K562 (cell line): ENCODE results near the gene SUPT7L. TPM values are rescaled to one million over a fixed set of nuclear protein-coding genes. Genes with fewer than 3 reads are reported as not detected.
A peak's percentile ranks its signal among the peaks of the same experiment; 100 is the strongest.

Experiments
- ADNP ChIP-seq: fragments of 200-800 bp; sonication (Bioruptor generic); IDR thresholded peaks from 2 replicates; pipeline ENCODE4 v1.6.1; 2016; ENCODE audit warnings: missing genetic modification characterization, missing compliant biosample characterization
- ATF1 ChIP-seq, 2 experiments: fragments of 450-650 bp in 1 of 2; IDR thresholded peaks; 2 replicates each; pipeline ENCODE4 v1.6.1; 2016; ENCODE audit warnings: missing compliant biosample characterization in 1 of 2, missing genetic modification characterization in 1 of 2
- BCL6 ChIP-seq: fragments of 250-450 bp; sonication (Bioruptor Pico); IDR thresholded peaks from 2 replicates; pipeline ENCODE4 v1.4.0; 2020
- C11orf30 ChIP-seq: fragments of 450-650 bp; IDR thresholded peaks from 2 replicates; pipeline ENCODE4 v1.6.1; 2016; ENCODE audit warnings: low read depth, mild to moderate bottlenecking
- FOSL1 ChIP-seq: fragments of 200-800 bp; sonication (Bioruptor generic); conservative IDR thresholded peaks from 2 replicates; pipeline ENCODE4 v1.6.1; 2016; ENCODE audit warnings: missing genetic modification characterization, missing compliant biosample characterization
- MAFF ChIP-seq: IDR thresholded peaks from 2 replicates; pipeline ENCODE4 v1.6.1; 2012; ENCODE audit warnings: low read length, improper control_type of control experiment
- MGA ChIP-seq: fragments of 450-650 bp; IDR thresholded peaks from 2 replicates; pipeline ENCODE4 v1.6.1; 2016; ENCODE audit warnings: mild to moderate bottlenecking, moderate library complexity
- NFE2 ChIP-seq: IDR thresholded peaks from 2 replicates; pipeline ENCODE4 v1.6.1; 2014; ENCODE audit warnings: antibody characterized with exemption, low read depth
- POU5F1 ChIP-seq: fragments of 150-350 bp; IDR thresholded peaks from 2 replicates; pipeline ENCODE4 v1.6.1; 2014; ENCODE audit warnings: borderline replicate concordance, low read length, low read depth, mild to moderate bottlenecking; ENCODE audit not compliant: partially characterized antibody
- RBM34 ChIP-seq: fragments of 200-400 bp; formaldehyde crosslinking; IDR thresholded peaks from 2 replicates; pipeline ENCODE4 v1.6.1; 2018; ENCODE audit warnings: low read length, borderline replicate concordance; ENCODE audit not compliant: insufficient read depth
- SAP30 ChIP-seq: fragments of 200-600 bp; sonication (generic); IDR thresholded peaks from 2 replicates; pipeline ENCODE4 v1.6.1; 2012; ENCODE audit warnings: borderline replicate concordance, low read depth, mild to moderate bottlenecking, moderate library complexity, low read length, control low read depth, inconsistent platforms; ENCODE audit not compliant: insufficient read depth, poor library complexity, severe bottlenecking
- SMARCE1 ChIP-seq: fragments of 450-650 bp; IDR thresholded peaks from 2 replicates; pipeline ENCODE4 v1.7.1; 2016; ENCODE audit warnings: mild to moderate bottlenecking
- TCF3 ChIP-seq: sonication (generic); formaldehyde crosslinking; IDR thresholded peaks from 2 replicates; pipeline ENCODE4 v1.4.0; 2020; ENCODE audit warnings: mild to moderate bottlenecking, missing genetic modification reagents
- TCF7L2 ChIP-seq: fragments of 150-350 bp; IDR thresholded peaks from 2 replicates; pipeline ENCODE4 v1.6.1; 2016; ENCODE audit warnings: low read depth, mild to moderate bottlenecking, low read length, moderate library complexity
- ZNF232 ChIP-seq: sonication (generic); formaldehyde crosslinking; IDR thresholded peaks from 2 replicates; pipeline ENCODE4 v1.8.0; 2022; ENCODE audit warnings: mild to moderate bottlenecking, missing genetic modification reagents
- ZNF282 ChIP-seq: sonication (generic); formaldehyde crosslinking; IDR thresholded peaks from 2 replicates; pipeline ENCODE4 v1.8.1; 2023; ENCODE audit warnings: missing genetic modification reagents
- ZNF717 ChIP-seq: fragments of 250-450 bp; sonication (Bioruptor Pico); IDR thresholded peaks from 2 replicates; pipeline ENCODE4 v1.5.0; 2021
- polyA plus RNA-seq, 8 experiments: library from polyadenylated mRNA; depleted of rRNA in 4 of 8; stranded (reverse) in 5 of 8; unstranded in 3 of 8; fragments of >200 nt; fragmentation: Nextera tagmentation in 2 of 8; fragmentation: Illumina TruSeq in 1 of 8; extraction: Ambion mirVana in 2 of 8; extraction: Trizol in 1 of 8; gene quantifications; 2 replicates each; pipeline versions ENCODE4 v1.2.1 to v1.2.3, GENCODE V29; 2011 to 2014; ENCODE audit warnings: inconsistent platforms in 1 of 8, missing spikeins in 1 of 8
- total RNA-seq, 7 experiments: library from RNA; depleted of rRNA in 6 of 7; stranded (reverse); fragments of >200 nt in 6 of 7; fragmentation: Illumina TruSeq in 2 of 7; extraction: Trizol in 2 of 7; gene quantifications; 2 replicates each; pipeline versions ENCODE4 v1.2.1 to v1.2.3, GENCODE V29; 2011 to 2021; ENCODE audit warnings: low replicate concordance in 1 of 7
- TF ChIP-seq, protein P1 (sequence below): fragments of 450-650 bp; formaldehyde crosslinking; IDR thresholded peaks from 2 replicates; pipeline ENCODE4 v1.4.0; 2020; ENCODE audit warnings: mild to moderate bottlenecking, moderate library complexity

Gene SUPT7L
- total and polyA plus RNA-seq, 9 of the 15 experiments (the other 6 are each of a cell fraction or from before 2014, with no cell fraction given), result 22.0 to 72.8 (median 40.2) TPM

DNA sequence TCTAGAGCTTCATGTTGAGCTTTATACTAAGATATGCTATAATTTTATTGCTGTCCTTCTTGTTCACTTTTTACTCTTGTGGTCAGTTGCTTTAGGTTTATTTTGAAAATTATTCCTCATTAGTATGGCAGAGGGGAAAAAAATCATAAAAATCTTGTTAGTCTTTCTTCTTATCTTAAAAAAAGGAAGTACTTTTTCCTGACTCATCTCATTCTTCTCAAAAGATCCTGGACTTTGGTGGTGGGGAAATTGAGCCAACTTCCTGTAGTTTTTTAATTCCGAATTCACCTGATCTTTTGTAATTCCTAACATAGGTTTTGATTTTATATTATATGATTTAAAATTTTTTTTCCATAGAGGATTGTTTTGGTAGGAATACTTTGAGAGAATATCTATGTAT, 4.0 kb upstream of the SUPT7L start (continued):
- TF ChIP-seq TCF7L2, result no peak
- TF ChIP-seq BCL6, result no peak
- peak; percentile 20; the same call in 1 of the 2 replicates for TF ChIP-seq MAFF
- TF ChIP-seq C11orf30, result peak; percentile 85
- TF ChIP-seq ZNF717 (CRISPR knock-in tag), result no peak
- TF ChIP-seq ZNF232 (CRISPR knock-in tag), result no peak
- TF ChIP-seq NFE2, result peak; percentile 76
- no peak for TF ChIP-seq MGA
- TF ChIP-seq SAP30, result no peak
- TF ChIP-seq FOSL1 (tag), result 0 out of 2 replicates have a peak, but pooled peaks have one; percentile 25
- TF ChIP-seq, protein P1, sequence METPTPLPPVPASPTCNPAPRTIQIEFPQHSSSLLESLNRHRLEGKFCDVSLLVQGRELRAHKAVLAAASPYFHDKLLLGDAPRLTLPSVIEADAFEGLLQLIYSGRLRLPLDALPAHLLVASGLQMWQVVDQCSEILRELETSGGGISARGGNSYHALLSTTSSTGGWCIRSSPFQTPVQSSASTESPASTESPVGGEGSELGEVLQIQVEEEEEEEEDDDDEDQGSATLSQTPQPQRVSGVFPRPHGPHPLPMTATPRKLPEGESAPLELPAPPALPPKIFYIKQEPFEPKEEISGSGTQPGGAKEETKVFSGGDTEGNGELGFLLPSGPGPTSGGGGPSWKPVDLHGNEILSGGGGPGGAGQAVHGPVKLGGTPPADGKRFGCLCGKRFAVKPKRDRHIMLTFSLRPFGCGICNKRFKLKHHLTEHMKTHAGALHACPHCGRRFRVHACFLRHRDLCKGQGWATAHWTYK (CRISPR knock-in tag), result no peak
- TF ChIP-seq POU5F1, result no peak
- TF ChIP-seq ADNP (tag), result no peak
- TF ChIP-seq SMARCE1, result 0 out of 2 replicates have a peak, but pooled peaks have one; percentile 50
- no peak for TF ChIP-seq ATF1 (CRISPR knock-in tag; IDR thresholded peaks at IDR 0.05)
- TF ChIP-seq ATF1 (tag; IDR thresholded peaks at IDR 0.05), result no peak
- TF ChIP-seq TCF3 (CRISPR knock-in tag), result no peak
- no peak for TF ChIP-seq ZNF282 (CRISPR knock-in tag)
- no peak for TF ChIP-seq RBM34
